GM18499 (cell line): ENCODE measurements around the gene MAP3K15.

Source experiments
- ATAC-seq: cut with Tn5 transposase; IDR thresholded peaks from one replicate; pipeline ENCODE4 v1.9.1; 2021; ENCODE audit warnings: moderate number of reproducible peaks; ENCODE audit not compliant: insufficient read depth, unreplicated experiment

MAP3K15 gene

GRCh38 chrX:19514791-19515614, at the start of gene MAP3K15:
TSS of gene MAP3K15 (minus strand) at chrX:19515508. CDS start at chrX:19515261, 247 bp downstream.
- no peak for ATAC-seq

- no peak for ATAC-seq
Observed at GRCh38 chrX:19564606-19565005, 49.3 kb upstream of the MAP3K15 start.

GRCh38 chrX:19563746-19564145, 48.4 kb upstream of the MAP3K15 start:
- no peak for ATAC-seq

GRCh38 chrX:19563327-19563726, 48.0 kb upstream of the MAP3K15 start:
- no peak for ATAC-seq

GRCh38 chrX:19560611-19561010, 45.3 kb upstream of the MAP3K15 start:
- no peak for ATAC-seq

- ATAC-seq, result no peak
Observed at GRCh38 chrX:19557822-19558221, 42.5 kb upstream of the MAP3K15 start.

GRCh38 chrX:19556202-19556601, 40.9 kb upstream of the MAP3K15 start:
- no peak for ATAC-seq

GRCh38 chrX:19555683-19556082, 40.4 kb upstream of the MAP3K15 start:
- no peak for ATAC-seq

- no peak for ATAC-seq
Observed at GRCh38 chrX:19555236-19555635, 39.9 kb upstream of the MAP3K15 start.

GRCh38 chrX:19554786-19555185, 39.5 kb upstream of the MAP3K15 start:
- no peak for ATAC-seq

- no peak for ATAC-seq
Observed at GRCh38 chrX:19552793-19553192, 37.5 kb upstream of the MAP3K15 start.

GRCh38 chrX:19549838-19550237, 34.5 kb upstream of the MAP3K15 start:
- ATAC-seq, result no peak

GRCh38 chrX:19548934-19549333, 33.6 kb upstream of the MAP3K15 start:
- ATAC-seq, result no peak

GRCh38 chrX:19548279-19548678, 33.0 kb upstream of the MAP3K15 start:
- ATAC-seq, result no peak

- ATAC-seq, result no peak
Observed at GRCh38 chrX:19545651-19546050, 30.3 kb upstream of the MAP3K15 start.

GRCh38 chrX:19544693-19545305, 29.5 kb upstream of the MAP3K15 start:
- ATAC-seq, result no peak

- no peak for ATAC-seq
Observed at GRCh38 chrX:19543951-19544381, 28.7 kb upstream of the MAP3K15 start.

- no peak for ATAC-seq
Observed at GRCh38 chrX:19543020-19543715, 27.9 kb upstream of the MAP3K15 start.

- no peak for ATAC-seq
Observed at GRCh38 chrX:19541931-19542330, 26.6 kb upstream of the MAP3K15 start.

GRCh38 chrX:19541196-19541595, 25.9 kb upstream of the MAP3K15 start:
- no peak for ATAC-seq

GRCh38 chrX:19540076-19540475, 24.8 kb upstream of the MAP3K15 start:
- no peak for ATAC-seq
